A549 (cell line): Measurements from ENCODE around the gene MYBPC2.

Experiments used
- CBX2 ChIP-seq: fragments of 200-600 bp; sonication (generic); IDR thresholded peaks from 2 replicates; pipeline ENCODE4 v1.6.1; 2016; ENCODE audit warnings: low read depth, mild to moderate bottlenecking, borderline replicate concordance
- CEBPB ChIP-seq, 2 experiments: fragments of >200 bp in 1 of 2; sonication (Bioruptor Twin) in 1 of 2; formaldehyde crosslinking in 1 of 2; IDR thresholded peaks; 2 replicates each; pipeline ENCODE4 v1.6.1; 2012 to 2016
- CHD2 ChIP-seq: fragments of 150-350 bp; IDR thresholded peaks from 2 replicates; pipeline ENCODE4 v1.6.1; 2014; ENCODE audit warnings: low read length; ENCODE audit not compliant: partially characterized antibody
- CTCF ChIP-seq: fragments of >200 bp; sonication (Bioruptor Twin); formaldehyde crosslinking; IDR thresholded peaks from 3 replicates; pipeline ENCODE4 v1.5.1; 2016
- EP300 ChIP-seq, 2 experiments: fragments of >200 bp; sonication (Bioruptor Twin); formaldehyde crosslinking; IDR thresholded peaks; 2 replicates in 1 of 2; 3 replicates in 1 of 2; pipeline ENCODE4 v1.6.1; 2016 to 2017
- HDAC2 ChIP-seq: fragments of 200-600 bp; sonication (generic); IDR thresholded peaks from 2 replicates; pipeline ENCODE4 v1.6.1; 2016
- HOXA7 ChIP-seq: fragments of 250-450 bp; sonication (Bioruptor Pico); IDR thresholded peaks from 2 replicates; pipeline ENCODE4 v1.5.0; 2020; ENCODE audit warnings: mild to moderate bottlenecking, moderate library complexity
- JUN ChIP-seq, 2 experiments: fragments of >200 bp; sonication (Bioruptor Twin); formaldehyde crosslinking; IDR thresholded peaks; 2 replicates in 1 of 2; 3 replicates in 1 of 2; pipeline ENCODE4 v1.6.1; 2016 to 2017
- MAZ ChIP-seq: fragments of 150-350 bp; IDR thresholded peaks from 2 replicates; pipeline ENCODE4 v1.6.1; 2014; ENCODE audit warnings: antibody characterized with exemption, low read depth, low read length, borderline replicate concordance
- POLR2A ChIP-seq: IDR thresholded peaks from 2 replicates; pipeline ENCODE4 v1.6.1; 2012; ENCODE audit warnings: mild to moderate bottlenecking, low read length
- RAD21 ChIP-seq, 2 experiments: fragments of >200 bp in 1 of 2; sonication (Bioruptor Twin) in 1 of 2; formaldehyde crosslinking in 1 of 2; IDR thresholded peaks in 1 of 2; conservative IDR thresholded peaks in 1 of 2; 2 replicates in 1 of 2; 3 replicates in 1 of 2; pipeline ENCODE4 v1.6.1; 2012 to 2018; ENCODE audit warnings: inconsistent platforms in 1 of 2
- REST ChIP-seq: fragments of 200-600 bp; sonication (generic); IDR thresholded peaks from 2 replicates; pipeline ENCODE4 v1.6.1; 2016; ENCODE audit warnings: antibody characterized with exemption, mild to moderate bottlenecking, moderate library complexity
- SREBF2 ChIP-seq: fragments of 450-650 bp; IDR thresholded peaks from 2 replicates; pipeline ENCODE4 v1.6.1; 2014; ENCODE audit warnings: mild to moderate bottlenecking, moderate library complexity
- ZFP36 ChIP-seq: fragments of 450-650 bp; IDR thresholded peaks from 2 replicates; pipeline ENCODE4 v1.6.1; 2014; ENCODE audit warnings: borderline replicate concordance; ENCODE audit not compliant: partially characterized antibody

- no peak for TF ChIP-seq POLR2A
- no peak for TF ChIP-seq CTCF
- TF ChIP-seq CEBPB (IDR thresholded peaks at IDR 0.05) = no peak
- TF ChIP-seq CBX2 = no peak
- no peak for TF ChIP-seq CHD2
- TF ChIP-seq REST = no peak
- no peak for TF ChIP-seq HOXA7 (CRISPR knock-in tag)
- TF ChIP-seq ZFP36 = no peak
- no peak for TF ChIP-seq SREBF2
- TF ChIP-seq JUN (IDR thresholded peaks at IDR 0.05) = no peak
- TF ChIP-seq HDAC2 = no peak
- TF ChIP-seq MAZ = no peak
- TF ChIP-seq RAD21 (conservative IDR thresholded peaks at IDR 0.05 in 1 of 2, IDR thresholded peaks at IDR 0.05 in 1 of 2) = no peak
- TF ChIP-seq EP300 (IDR thresholded peaks at IDR 0.05) = no peak
Observed at GRCh38 chr19:50462970-50463369, 30.3 kb downstream of the MYBPC2 start.
